HepG2 (cell line): ENCODE measurements around the gene USB1. TPM values are rescaled to one million over a fixed set of nuclear protein-coding genes. Genes with fewer than 3 reads are reported as not detected.

Source experiments
- ATF1 ChIP-seq: IDR thresholded peaks from 2 replicates; pipeline ENCODE4 v1.6.1; 2016; ENCODE audit warnings: mild to moderate bottlenecking, control low read depth
- DMAP1 ChIP-seq: IDR thresholded peaks from 2 replicates; pipeline ENCODE4 v1.6.1; 2016
- HNRNPUL1 ChIP-seq: fragments of 200-400 bp; formaldehyde crosslinking; IDR thresholded peaks from 2 replicates; pipeline ENCODE4 v1.6.1; 2017; ENCODE audit warnings: low read depth, mild to moderate bottlenecking, low read length, moderate library complexity
- KAT8 ChIP-seq: IDR thresholded peaks from 2 replicates; pipeline ENCODE4 v1.6.1; 2016; ENCODE audit warnings: missing genetic modification reagents, missing compliant biosample characterization
- KLF12 ChIP-seq: sonication (generic); formaldehyde crosslinking; IDR thresholded peaks from 2 replicates; pipeline ENCODE4 v1.4.0; 2020; ENCODE audit warnings: missing genetic modification reagents, borderline replicate concordance
- MXI1 ChIP-seq: IDR thresholded peaks from 3 replicates; pipeline ENCODE4 v1.6.1; 2012; ENCODE audit warnings: low read depth, low read length, inconsistent platforms, borderline replicate concordance
- MYNN ChIP-seq: sonication (generic); formaldehyde crosslinking; IDR thresholded peaks from 2 replicates; pipeline ENCODE4 v1.4.0; 2020; ENCODE audit warnings: mild to moderate bottlenecking, low read depth, missing genetic modification reagents
- NR1H2 ChIP-seq: sonication (generic); formaldehyde crosslinking; IDR thresholded peaks from 2 replicates; pipeline ENCODE4 v1.8.1; 2022; ENCODE audit warnings: low read depth, missing genetic modification reagents, borderline replicate concordance
- NR3C1 ChIP-seq: sonication (generic); formaldehyde crosslinking; IDR thresholded peaks from 2 replicates; pipeline ENCODE4 v1.4.0; 2020; ENCODE audit warnings: missing genetic modification reagents
- PCBP1 ChIP-seq: fragments of 200-400 bp; formaldehyde crosslinking; IDR thresholded peaks from 2 replicates; pipeline ENCODE4 v1.6.1; 2017; ENCODE audit warnings: mild to moderate bottlenecking, low read depth, low read length, borderline replicate concordance
- PCBP2 ChIP-seq: fragments of 200-400 bp; formaldehyde crosslinking; optimal IDR thresholded peaks from 2 replicates; pipeline ENCODE3; 2018; ENCODE audit warnings: low read length, low read depth; ENCODE audit not compliant: poor library complexity, severe bottlenecking
- POGZ ChIP-seq: sonication (generic); formaldehyde crosslinking; IDR thresholded peaks from 2 replicates; pipeline ENCODE4 v1.4.0; 2020; ENCODE audit warnings: mild to moderate bottlenecking, missing genetic modification reagents
- POLR2AphosphoS5 ChIP-seq: IDR thresholded peaks from 2 replicates; pipeline ENCODE4 v1.6.1; 2012; ENCODE audit warnings: low read depth, low read length
- SCMH1 ChIP-seq: sonication (generic); formaldehyde crosslinking; IDR thresholded peaks from 2 replicates; pipeline ENCODE4 v1.9.0; 2021; ENCODE audit warnings: missing genetic modification reagents, mild to moderate bottlenecking, borderline replicate concordance
- TGIF2 ChIP-seq: IDR thresholded peaks from 2 replicates; pipeline ENCODE4 v1.6.1; 2016; ENCODE audit warnings: control low read depth, missing compliant biosample characterization
- WIZ ChIP-seq: sonication (generic); formaldehyde crosslinking; IDR thresholded peaks from 2 replicates; pipeline ENCODE4 v1.5.1; 2020; ENCODE audit warnings: mild to moderate bottlenecking, missing genetic modification reagents
- ZNF484 ChIP-seq: sonication (generic); formaldehyde crosslinking; IDR thresholded peaks from 2 replicates; pipeline ENCODE4 v1.5.1; 2020; ENCODE audit warnings: mild to moderate bottlenecking, low read depth, missing genetic modification reagents, borderline replicate concordance
- ZNF501 ChIP-seq: sonication (generic); formaldehyde crosslinking; IDR thresholded peaks from 2 replicates; pipeline ENCODE4 v1.5.1; 2020; ENCODE audit warnings: mild to moderate bottlenecking, moderate library complexity, missing genetic modification reagents
- ZNF549 ChIP-seq: sonication (generic); formaldehyde crosslinking; IDR thresholded peaks from 2 replicates; pipeline ENCODE4 v1.5.0; 2020; ENCODE audit warnings: missing genetic modification reagents
- ZNF562 ChIP-seq: sonication (generic); formaldehyde crosslinking; IDR thresholded peaks from 2 replicates; pipeline ENCODE4 v1.8.0; 2022; ENCODE audit warnings: missing genetic modification reagents, borderline replicate concordance
- ZNF737 ChIP-seq: sonication (generic); formaldehyde crosslinking; IDR thresholded peaks from 2 replicates; pipeline ENCODE4 v1.5.0; 2020; ENCODE audit warnings: missing genetic modification reagents, mild to moderate bottlenecking, borderline replicate concordance
- ZNF766 ChIP-seq: sonication (generic); formaldehyde crosslinking; IDR thresholded peaks from 2 replicates; pipeline ENCODE4 v1.5.0; 2020; ENCODE audit warnings: missing genetic modification reagents, borderline replicate concordance
- ZNF839 ChIP-seq: sonication (generic); formaldehyde crosslinking; IDR thresholded peaks from 2 replicates; pipeline ENCODE4 v1.4.0; 2020; ENCODE audit warnings: missing genetic modification reagents, mild to moderate bottlenecking, borderline replicate concordance
- ZNF850 ChIP-seq: sonication (generic); formaldehyde crosslinking; conservative IDR thresholded peaks from 2 replicates; pipeline ENCODE4 v1.9.0; 2021; ENCODE audit warnings: mild to moderate bottlenecking, missing genetic modification reagents
- polyA plus RNA-seq, 8 experiments: library from polyadenylated mRNA; depleted of rRNA in 3 of 8; stranded (reverse) in 7 of 8; unstranded in 1 of 8; fragments of >200 nt; fragmentation: Illumina TruSeq in 4 of 8; extraction: Trizol in 4 of 8; gene quantifications; 2 replicates each; pipeline versions ENCODE4 v1.2.1 to v1.2.3, GENCODE V29; 2011 to 2016; ENCODE audit warnings: low read depth in 4 of 8, missing spikeins in 1 of 8, mixed read lengths in 1 of 8; ENCODE audit not compliant: insufficient read depth in 1 of 8
- total RNA-seq, 5 experiments: library from RNA; depleted of rRNA; stranded (reverse); fragments of >200 nt; fragmentation: Illumina TruSeq; extraction: Trizol; gene quantifications; 2 replicates each; pipeline ENCODE4 v1.2.3, GENCODE V29; 2016; ENCODE audit warnings: low read depth in 1 of 5
- TF ChIP-seq, protein P1 (sequence below): sonication (generic); formaldehyde crosslinking; IDR thresholded peaks from 2 replicates; pipeline ENCODE4 v1.8.1; 2023; ENCODE audit warnings: missing genetic modification reagents, mild to moderate bottlenecking, borderline replicate concordance
- TF ChIP-seq, protein P2 (sequence below): sonication (generic); formaldehyde crosslinking; IDR thresholded peaks from 2 replicates; pipeline ENCODE4 v1.4.0; 2020; ENCODE audit warnings: missing genetic modification reagents
- TF ChIP-seq, protein P3 (sequence below): IDR thresholded peaks from 2 replicates; pipeline ENCODE4 v1.6.1; 2016; ENCODE audit warnings: low read depth, control low read depth

The USB1 gene
- total and polyA plus RNA-seq, 2 of the 13 experiments (the other 11 are each of a cell fraction or from before 2014, with no cell fraction given) = 16.7 to 65.4 TPM

DNA sequence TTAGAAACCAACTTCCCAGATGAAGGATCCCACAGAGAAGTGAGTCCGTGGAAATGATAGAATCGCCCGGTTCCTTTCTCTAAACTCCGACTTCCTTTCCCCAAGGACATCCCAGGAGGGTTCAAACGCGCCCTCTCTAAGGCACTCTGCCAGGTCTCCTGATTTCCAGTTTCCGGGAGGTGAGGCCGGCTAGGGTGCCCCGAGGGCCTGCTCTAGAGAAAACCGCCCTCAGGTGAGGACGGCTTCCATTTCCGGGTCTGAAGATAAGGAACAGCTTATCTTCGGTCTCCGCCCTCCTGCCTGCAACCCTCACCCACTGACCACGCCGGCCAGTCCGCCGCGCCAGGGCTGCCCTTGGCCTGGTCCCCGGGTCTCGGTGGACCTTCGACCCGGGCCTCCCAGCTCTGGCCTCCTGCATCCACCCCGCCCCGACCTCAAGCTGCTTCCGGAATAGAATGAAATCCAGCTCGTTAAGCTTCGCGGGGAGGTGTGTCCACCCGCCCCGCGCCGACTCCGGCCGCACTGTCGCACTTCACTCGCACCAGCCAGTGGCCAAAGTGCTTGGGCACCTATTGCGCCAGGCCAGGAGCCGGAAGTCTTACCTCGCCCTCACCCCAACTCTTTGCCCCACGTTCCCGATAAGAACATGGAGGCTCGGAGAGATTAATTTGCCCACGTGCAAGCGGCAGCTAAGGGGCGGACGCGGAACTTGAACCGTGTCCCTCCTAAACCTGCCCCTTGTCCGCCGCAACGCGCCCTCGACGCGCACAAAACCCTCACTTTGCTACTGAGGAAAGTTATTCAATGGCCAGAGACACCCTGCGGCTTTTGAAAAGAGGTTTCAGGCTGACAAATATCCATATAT, 23.5 kb downstream of the USB1 start (continued):
- TF ChIP-seq ZNF549 (CRISPR knock-in tag) (no peak), ZNF839 (CRISPR knock-in tag) (peak; percentile 54; the same call in 1 of the 2 replicates), SCMH1 (CRISPR knock-in tag) (no peak), POLR2AphosphoS5 (peak; percentile 49), KLF12 (CRISPR knock-in tag) (peak; percentile 91; the same call in 1 of the 2 replicates), PCBP1 (peak; percentile 76), POGZ (CRISPR knock-in tag) (peak; percentile 87), ZNF850 (CRISPR knock-in tag) (no peak; the same call in 1 of the 2 replicates), ZNF562 (CRISPR knock-in tag) (no peak), PCBP2 (no peak), TGIF2 (CRISPR knock-in tag) (peak; percentile 71; the same call in 1 of the 2 replicates), ZNF484 (CRISPR knock-in tag) (no peak), MYNN (CRISPR knock-in tag) (peak; percentile 81; the same call in 1 of the 2 replicates), ATF1 (no peak), DMAP1 (CRISPR knock-in tag) (peak; percentile 89), ZNF766 (no peak; the same call in 1 of the 2 replicates), MXI1 (peak; percentile 86; the same call in 2 of the 3 replicates), ZNF501 (peak; percentile 92), KAT8 (peak; percentile 90; the same call in 1 of the 2 replicates), WIZ (CRISPR knock-in tag) (no peak), NR3C1 (CRISPR knock-in tag) (no peak), HNRNPUL1 (no peak), ZNF737 (CRISPR knock-in tag) (peak; percentile 90), NR1H2 (0 out of 2 replicates have a peak, but pooled peaks have one; percentile 44)
- TF ChIP-seq, protein P1, sequence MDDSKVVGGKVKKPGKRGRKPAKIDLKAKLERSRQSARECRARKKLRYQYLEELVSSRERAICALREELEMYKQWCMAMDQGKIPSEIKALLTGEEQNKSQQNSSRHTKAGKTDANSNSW (CRISPR knock-in tag) = peak; percentile 43; the same call in 1 of the 2 replicates
- TF ChIP-seq, protein P2, sequence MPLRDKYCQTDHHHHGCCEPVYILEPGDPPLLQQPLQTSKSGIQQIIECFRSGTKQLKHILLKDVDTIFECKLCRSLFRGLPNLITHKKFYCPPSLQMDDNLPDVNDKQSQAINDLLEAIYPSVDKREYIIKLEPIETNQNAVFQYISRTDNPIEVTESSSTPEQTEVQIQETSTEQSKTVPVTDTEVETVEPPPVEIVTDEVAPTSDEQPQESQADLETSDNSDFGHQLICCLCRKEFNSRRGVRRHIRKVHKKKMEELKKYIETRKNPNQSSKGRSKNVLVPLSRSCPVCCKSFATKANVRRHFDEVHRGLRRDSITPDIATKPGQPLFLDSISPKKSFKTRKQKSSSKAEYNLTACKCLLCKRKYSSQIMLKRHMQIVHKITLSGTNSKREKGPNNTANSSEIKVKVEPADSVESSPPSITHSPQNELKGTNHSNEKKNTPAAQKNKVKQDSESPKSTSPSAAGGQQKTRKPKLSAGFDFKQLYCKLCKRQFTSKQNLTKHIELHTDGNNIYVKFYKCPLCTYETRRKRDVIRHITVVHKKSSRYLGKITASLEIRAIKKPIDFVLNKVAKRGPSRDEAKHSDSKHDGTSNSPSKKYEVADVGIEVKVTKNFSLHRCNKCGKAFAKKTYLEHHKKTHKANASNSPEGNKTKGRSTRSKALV (CRISPR knock-in tag) = peak; percentile 85
- TF ChIP-seq, protein P3, sequence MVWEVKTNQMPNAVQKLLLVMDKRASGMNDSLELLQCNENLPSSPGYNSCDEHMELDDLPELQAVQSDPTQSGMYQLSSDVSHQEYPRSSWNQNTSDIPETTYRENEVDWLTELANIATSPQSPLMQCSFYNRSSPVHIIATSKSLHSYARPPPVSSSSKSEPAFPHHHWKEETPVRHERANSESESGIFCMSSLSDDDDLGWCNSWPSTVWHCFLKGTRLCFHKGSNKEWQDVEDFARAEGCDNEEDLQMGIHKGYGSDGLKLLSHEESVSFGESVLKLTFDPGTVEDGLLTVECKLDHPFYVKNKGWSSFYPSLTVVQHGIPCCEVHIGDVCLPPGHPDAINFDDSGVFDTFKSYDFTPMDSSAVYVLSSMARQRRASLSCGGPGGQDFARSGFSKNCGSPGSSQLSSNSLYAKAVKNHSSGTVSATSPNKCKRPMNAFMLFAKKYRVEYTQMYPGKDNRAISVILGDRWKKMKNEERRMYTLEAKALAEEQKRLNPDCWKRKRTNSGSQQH (CRISPR knock-in tag) = peak; percentile 85
